HEK293 (cell line): ENCODE data around the gene UBE2Q1.

ENCODE experiments used
- CTCF ChIA-PET: fragments of 350-600 bp; formaldehyde crosslinking; extraction: SDS; loops from one replicate; lab custom pipeline; 2021; ENCODE audit warnings: antibody characterized with exemption; lab: Yijun Ruan, JAX
- POLR2A ChIA-PET: fragments of 300-600 bp; formaldehyde crosslinking; extraction: SDS; loops from one replicate; lab custom pipeline; 2020; ENCODE audit warnings: antibody characterized with exemption, inconsistent platforms; lab: Yijun Ruan, JAX
- H3K27ac ChIP-seq: fragments of 200-500 bp; sonication (Bioruptor generic); 2 replicates; pipeline ENCODE4 v1.5.1; 2014; ENCODE audit warnings: low read depth, low read length, control low read depth, inconsistent platforms; ENCODE audit errors: extremely low read depth
- H3K36me3 ChIP-seq, 2 experiments: fragments of 200-500 bp in 1 of 2; sonication (Bioruptor generic) in 1 of 2; 1 replicate in 1 of 2; 2 replicates in 1 of 2; pipeline ENCODE4 v1.5.1; 2014 to 2017; ENCODE audit warnings: inconsistent platforms in 2 of 2, low read length in 2 of 2; ENCODE audit not compliant: control insufficient read depth in 2 of 2, insufficient read depth in 1 of 2
- H3K4me1 ChIP-seq: fragments of 200-500 bp; sonication (Bioruptor generic); 2 replicates; pipeline ENCODE4 v1.5.1; 2014; ENCODE audit warnings: mild to moderate bottlenecking, low read length, inconsistent platforms; ENCODE audit not compliant: control insufficient read depth, insufficient read depth
- H3K4me3 ChIP-seq: 2 replicates; pipeline ENCODE4 v1.5.1; 2011; ENCODE audit warnings: low read depth, mild to moderate bottlenecking, control low read depth, low read length, moderate library complexity
- H3K9me3 ChIP-seq: fragments of 200-500 bp; sonication (Bioruptor generic); 2 replicates; pipeline ENCODE4 v1.5.1; 2014; ENCODE audit warnings: low read depth, low read length, inconsistent platforms; ENCODE audit not compliant: control insufficient read depth, insufficient read depth
- KLF9 ChIP-seq: fragments of 450-650 bp; formaldehyde crosslinking; IDR thresholded peaks from 2 replicates; pipeline ENCODE4 v1.5.1; 2016; ENCODE audit warnings: missing biosample characterization, missing genetic modification characterization, low read depth
- MEIS1 ChIP-seq: sonication (generic); formaldehyde crosslinking; IDR thresholded peaks from 2 replicates; pipeline ENCODE4 v1.8.1; 2022; ENCODE audit warnings: missing genetic modification reagents, mild to moderate bottlenecking, borderline replicate concordance
- PRDM6 ChIP-seq: fragments of 450-650 bp; formaldehyde crosslinking; IDR thresholded peaks from 2 replicates; pipeline ENCODE4 v1.5.1; 2017; ENCODE audit warnings: missing biosample characterization, missing genetic modification characterization
- ZBTB48 ChIP-seq: fragments of 450-650 bp; formaldehyde crosslinking; IDR thresholded peaks from 2 replicates; pipeline ENCODE4 v1.5.1; 2016; ENCODE audit warnings: missing biosample characterization, missing genetic modification characterization
- ZFP69B ChIP-seq: fragments of 450-650 bp; formaldehyde crosslinking; IDR thresholded peaks from 2 replicates; pipeline ENCODE4 v1.5.1; 2016; ENCODE audit warnings: missing biosample characterization, missing genetic modification characterization
- ZNF10 ChIP-seq: fragments of 450-650 bp; formaldehyde crosslinking; IDR thresholded peaks from 2 replicates; pipeline ENCODE4 v1.5.1; 2017; ENCODE audit warnings: missing biosample characterization, missing genetic modification characterization
- ZNF202 ChIP-seq: fragments of 450-650 bp; formaldehyde crosslinking; IDR thresholded peaks from 2 replicates; pipeline ENCODE4 v1.5.1; 2016; ENCODE audit warnings: missing biosample characterization, missing genetic modification characterization, borderline replicate concordance
- ZNF518A ChIP-seq: fragments of 450-650 bp; formaldehyde crosslinking; conservative IDR thresholded peaks from 2 replicates; pipeline ENCODE4 v1.5.1; 2016; ENCODE audit warnings: low read depth, missing biosample characterization, missing genetic modification characterization
- ZNF639 ChIP-seq: fragments of 450-650 bp; formaldehyde crosslinking; IDR thresholded peaks from 2 replicates; pipeline ENCODE4 v1.5.1; 2016; ENCODE audit warnings: missing biosample characterization, missing genetic modification characterization
- ZNF645 ChIP-seq: fragments of 450-650 bp; formaldehyde crosslinking; IDR thresholded peaks from 2 replicates; pipeline ENCODE4; 2016; ENCODE audit warnings: missing biosample characterization, missing genetic modification characterization
- ZNF660 ChIP-seq: fragments of 450-650 bp; IDR thresholded peaks from 2 replicates; pipeline ENCODE4 v1.5.1; 2018; ENCODE audit warnings: missing biosample characterization, mild to moderate bottlenecking, missing genetic modification characterization
- ZSCAN30 ChIP-seq: fragments of 450-650 bp; IDR thresholded peaks from 2 replicates; pipeline ENCODE4 v1.5.1; 2018; ENCODE audit warnings: missing biosample characterization, mild to moderate bottlenecking, missing genetic modification characterization, moderate library complexity
- TF ChIP-seq, protein P1 (sequence below): fragments of 450-650 bp; formaldehyde crosslinking; IDR thresholded peaks from 2 replicates; pipeline ENCODE4 v1.5.1; 2016; ENCODE audit warnings: missing biosample characterization, missing genetic modification characterization, borderline replicate concordance

The UBE2Q1 gene

DNA sequence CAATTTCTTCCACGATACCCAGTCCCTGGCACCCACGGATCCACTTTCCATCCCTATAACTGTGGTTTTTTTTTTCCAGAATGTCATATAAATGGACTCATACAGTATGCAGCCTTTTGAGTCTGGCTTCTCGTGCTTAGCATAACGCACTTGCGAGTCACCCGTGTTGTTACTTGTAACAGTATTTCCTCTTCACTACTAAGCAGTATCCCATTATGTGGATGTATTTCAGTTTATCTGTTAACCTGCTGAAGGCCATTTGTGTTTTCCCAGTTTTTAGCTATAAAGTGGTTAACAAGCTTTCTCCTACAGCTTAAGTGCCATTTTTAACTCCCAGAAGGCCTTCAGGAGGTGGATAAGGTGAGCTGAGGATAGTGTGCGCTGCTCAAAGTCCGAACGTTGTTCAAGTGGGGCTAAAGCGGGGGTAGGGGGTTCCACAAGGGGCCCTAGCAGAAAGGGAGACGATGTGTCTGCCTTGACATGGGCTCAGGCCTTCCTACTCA lies 48.7 kb upstream of the UBE2Q1 start (continued):
- TF ChIP-seq ZNF645 (tag by site-specific recombination) = no peak
- no peak for TF ChIP-seq ZNF660
- TF ChIP-seq ZBTB48 (tag by site-specific recombination) = no peak
- no peak for TF ChIP-seq ZNF518A (tag by site-specific recombination)
- TF ChIP-seq MEIS1 = no peak
- TF ChIP-seq ZNF202 = no peak
- peak; percentile 93 for TF ChIP-seq PRDM6 (tag by site-specific recombination)
- no peak for TF ChIP-seq ZSCAN30 (tag by site-specific recombination)
- no peak for TF ChIP-seq KLF9

DNA sequence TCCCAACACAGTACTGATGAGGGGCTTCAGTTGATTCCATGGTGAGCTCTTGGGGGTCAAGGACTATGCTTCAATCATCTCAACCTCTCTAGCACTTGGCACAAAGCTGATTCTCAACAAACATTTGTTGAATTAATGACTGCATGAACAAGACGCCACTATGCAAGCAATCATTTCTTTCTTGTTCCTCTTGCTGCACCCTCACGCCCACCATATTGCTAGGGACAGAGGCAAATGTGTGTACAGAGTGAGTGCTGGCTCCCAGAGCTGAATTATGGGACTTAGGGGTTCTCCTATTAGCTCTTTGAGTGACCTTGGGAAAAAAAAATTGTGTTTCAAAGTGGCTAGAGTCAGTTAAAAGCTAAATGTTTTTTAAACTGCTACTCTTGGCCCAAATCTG lies 47.1 kb upstream of the UBE2Q1 start:
- no peak overlapping the region for H3K4me3 ChIP-seq
- peaks cover 10% of the 10 kb centered on the region; the same call in 1 of the 2 replicates for H3K4me1 ChIP-seq
- ChIA-PET POLR2A (interaction anchor here (0.8 kb wide), 1 partner anchor 10 kb away, joined by 3 read pairs; no protein-coding TSS in a partner anchor), CTCF (no interaction called here)
- peaks cover 0 to 38% of the 10 kb centered on the region in 2 experiments; a peak in 2 of 3 replicates for H3K36me3 ChIP-seq
- no peaks in the 10 kb centered on the region for H3K9me3 ChIP-seq
- no peak overlapping the region for H3K27ac ChIP-seq
- TF ChIP-seq ZFP69B (tag by site-specific recombination) = no peak
- TF ChIP-seq ZNF10 (tag by site-specific recombination) = no peak
- TF ChIP-seq, protein P1, sequence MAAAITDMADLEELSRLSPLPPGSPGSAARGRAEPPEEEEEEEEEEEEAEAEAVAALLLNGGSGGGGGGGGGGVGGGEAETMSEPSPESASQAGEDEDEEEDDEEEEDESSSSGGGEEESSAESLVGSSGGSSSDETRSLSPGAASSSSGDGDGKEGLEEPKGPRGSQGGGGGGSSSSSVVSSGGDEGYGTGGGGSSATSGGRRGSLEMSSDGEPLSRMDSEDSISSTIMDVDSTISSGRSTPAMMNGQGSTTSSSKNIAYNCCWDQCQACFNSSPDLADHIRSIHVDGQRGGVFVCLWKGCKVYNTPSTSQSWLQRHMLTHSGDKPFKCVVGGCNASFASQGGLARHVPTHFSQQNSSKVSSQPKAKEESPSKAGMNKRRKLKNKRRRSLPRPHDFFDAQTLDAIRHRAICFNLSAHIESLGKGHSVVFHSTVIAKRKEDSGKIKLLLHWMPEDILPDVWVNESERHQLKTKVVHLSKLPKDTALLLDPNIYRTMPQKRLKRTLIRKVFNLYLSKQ (tag by site-specific recombination) = no peak
- no peak for TF ChIP-seq ZNF639 (tag by site-specific recombination)
